HepG2 (cell line): ENCODE results near the gene ARL5B. TPM values are rescaled to one million over a fixed set of nuclear protein-coding genes. Genes with fewer than 3 reads are reported as not detected.
A peak's percentile ranks its signal among the peaks of the same experiment; 100 is the strongest.

Source experiments
- ARNTL ChIP-seq: sonication (generic); formaldehyde crosslinking; IDR thresholded peaks from 2 replicates; pipeline ENCODE4 v1.4.0; 2020; ENCODE audit warnings: mild to moderate bottlenecking, missing genetic modification reagents
- ATF7-NPFF ChIP-seq: sonication (generic); formaldehyde crosslinking; IDR thresholded peaks from 2 replicates; pipeline ENCODE4 v1.8.1; 2023; ENCODE audit warnings: mild to moderate bottlenecking, low read depth, missing genetic modification reagents, moderate library complexity
- CBX5 ChIP-seq: sonication (generic); formaldehyde crosslinking; IDR thresholded peaks from 2 replicates; pipeline ENCODE4 v1.4.0; 2020; ENCODE audit warnings: missing genetic modification reagents, borderline replicate concordance
- ELF1 ChIP-seq: sonication (generic); formaldehyde crosslinking; IDR thresholded peaks from 2 replicates; pipeline ENCODE4 v1.4.0; 2020; ENCODE audit warnings: missing genetic modification reagents
- ELF3 ChIP-seq: IDR thresholded peaks from 2 replicates; pipeline ENCODE4 v1.6.1; 2016; ENCODE audit warnings: missing genetic modification reagents, missing compliant biosample characterization
- FOXA1 ChIP-seq, 2 experiments: fragments of 450-650 bp in 1 of 2; sonication (generic) in 1 of 2; formaldehyde crosslinking in 1 of 2; IDR thresholded peaks; 2 replicates each; pipeline versions ENCODE4 v1.4.0 to v1.6.1; 2016 to 2020; ENCODE audit warnings: missing genetic modification reagents in 1 of 2
- GABPA ChIP-seq, 2 experiments: IDR thresholded peaks; 2 replicates each; pipeline ENCODE4 v1.6.1; 2011 to 2016; ENCODE audit warnings: low read depth in 2 of 2, low read length in 1 of 2, missing biosample characterization in 1 of 2, missing genetic modification characterization in 1 of 2
- HDAC2 ChIP-seq: sonication (generic); formaldehyde crosslinking; IDR thresholded peaks from 2 replicates; pipeline ENCODE4 v1.4.0; 2020; ENCODE audit warnings: missing genetic modification reagents
- KLF15 ChIP-seq: sonication (generic); formaldehyde crosslinking; IDR thresholded peaks from 2 replicates; pipeline ENCODE4 v1.8.1; 2023; ENCODE audit warnings: borderline replicate concordance, mild to moderate bottlenecking, inconsistent platforms, missing genetic modification reagents, mixed read lengths
- KLF9 ChIP-seq: IDR thresholded peaks from 2 replicates; pipeline ENCODE4 v1.6.1; 2016; ENCODE audit warnings: low read depth
- MAFG ChIP-seq: sonication (generic); formaldehyde crosslinking; IDR thresholded peaks from 2 replicates; pipeline ENCODE4 v1.5.1; 2020; ENCODE audit warnings: mild to moderate bottlenecking, missing genetic modification reagents
- NONO ChIP-seq, 2 experiments: fragments of 450-650 bp in 1 of 2; sonication (generic) in 1 of 2; formaldehyde crosslinking in 1 of 2; IDR thresholded peaks in 1 of 2; conservative IDR thresholded peaks in 1 of 2; 2 replicates each; pipeline versions ENCODE4 v1.6.1 to v1.8.0; 2017 to 2022; ENCODE audit warnings: mild to moderate bottlenecking in 1 of 2, missing genetic modification reagents in 1 of 2, moderate library complexity in 1 of 2
- NR2F1 ChIP-seq, 2 experiments: fragments of 450-650 bp in 1 of 2; formaldehyde crosslinking in 1 of 2; IDR thresholded peaks; 2 replicates each; pipeline versions ENCODE4 v1.5.0 to v1.6.1; 2016 to 2020; ENCODE audit warnings: mild to moderate bottlenecking in 1 of 2, missing compliant biosample characterization in 1 of 2, missing genetic modification reagents in 1 of 2, moderate library complexity in 1 of 2
- SALL2 ChIP-seq: sonication (generic); formaldehyde crosslinking; IDR thresholded peaks from 2 replicates; pipeline ENCODE4 v1.8.1; 2023; ENCODE audit warnings: mild to moderate bottlenecking, missing genetic modification reagents, inconsistent platforms
- SIX4 ChIP-seq: sonication (generic); formaldehyde crosslinking; IDR thresholded peaks from 2 replicates; pipeline ENCODE4 v1.4.0; 2020; ENCODE audit warnings: missing genetic modification reagents
- TCF12 ChIP-seq, 2 experiments: fragments of 450-650 bp in 1 of 2; sonication (generic) in 1 of 2; formaldehyde crosslinking in 1 of 2; IDR thresholded peaks; 2 replicates each; pipeline versions ENCODE4 v1.6.1 to v1.8.0; 2017 to 2022; ENCODE audit warnings: antibody characterized with exemption in 1 of 2, mild to moderate bottlenecking in 1 of 2, missing genetic modification reagents in 1 of 2, moderate library complexity in 1 of 2
- TERF1 ChIP-seq: sonication (generic); formaldehyde crosslinking; IDR thresholded peaks from 2 replicates; pipeline ENCODE4 v1.8.0; 2022; ENCODE audit warnings: mild to moderate bottlenecking, missing genetic modification reagents, moderate library complexity
- TGIF2 ChIP-seq: IDR thresholded peaks from 2 replicates; pipeline ENCODE4 v1.6.1; 2016; ENCODE audit warnings: control low read depth, missing compliant biosample characterization
- ZC3H13 ChIP-seq: sonication (generic); formaldehyde crosslinking; IDR thresholded peaks from 2 replicates; pipeline ENCODE4 v1.8.1; 2023; ENCODE audit warnings: mild to moderate bottlenecking, missing genetic modification reagents, moderate library complexity
- ZNF101 ChIP-seq: sonication (generic); formaldehyde crosslinking; IDR thresholded peaks from 2 replicates; pipeline ENCODE4 v1.4.0; 2020; ENCODE audit warnings: mild to moderate bottlenecking, low read depth, missing genetic modification reagents, borderline replicate concordance
- ZNF224 ChIP-seq: sonication (generic); formaldehyde crosslinking; IDR thresholded peaks from 2 replicates; pipeline ENCODE4 v1.5.0; 2020; ENCODE audit warnings: mild to moderate bottlenecking, missing genetic modification reagents
- ZNF432 ChIP-seq: sonication (generic); formaldehyde crosslinking; IDR thresholded peaks from 2 replicates; pipeline ENCODE4 v1.5.0; 2020; ENCODE audit warnings: missing genetic modification reagents, mild to moderate bottlenecking, borderline replicate concordance
- ZNF550 ChIP-seq: sonication (generic); formaldehyde crosslinking; IDR thresholded peaks from 2 replicates; pipeline ENCODE4 v1.4.0; 2020; ENCODE audit warnings: mild to moderate bottlenecking, missing genetic modification reagents, borderline replicate concordance
- ZNF660 ChIP-seq: sonication (generic); formaldehyde crosslinking; IDR thresholded peaks from 2 replicates; pipeline ENCODE4 v1.5.1; 2020; ENCODE audit warnings: mild to moderate bottlenecking, low read depth, missing genetic modification reagents, borderline replicate concordance
- polyA plus RNA-seq, 8 experiments: library from polyadenylated mRNA; depleted of rRNA in 3 of 8; stranded (reverse) in 7 of 8; unstranded in 1 of 8; fragments of >200 nt; fragmentation: Illumina TruSeq in 4 of 8; extraction: Trizol in 4 of 8; gene quantifications; 2 replicates each; pipeline versions ENCODE4 v1.2.1 to v1.2.3, GENCODE V29; 2011 to 2016; ENCODE audit warnings: low read depth in 4 of 8, missing spikeins in 1 of 8, mixed read lengths in 1 of 8; ENCODE audit not compliant: insufficient read depth in 1 of 8
- total RNA-seq, 5 experiments: library from RNA; depleted of rRNA; stranded (reverse); fragments of >200 nt; fragmentation: Illumina TruSeq; extraction: Trizol; gene quantifications; 2 replicates each; pipeline ENCODE4 v1.2.3, GENCODE V29; 2016; ENCODE audit warnings: low read depth in 1 of 5
- TF ChIP-seq, protein P1 (sequence below): sonication (generic); formaldehyde crosslinking; IDR thresholded peaks from 2 replicates; pipeline ENCODE4 v1.8.0; 2022; ENCODE audit warnings: missing genetic modification reagents, mild to moderate bottlenecking, moderate library complexity, borderline replicate concordance
- TF ChIP-seq, protein P2 (sequence below): IDR thresholded peaks from 2 replicates; pipeline ENCODE4 v1.6.1; 2016; ENCODE audit warnings: missing genetic modification reagents, missing compliant biosample characterization

The ARL5B gene
- total and polyA plus RNA-seq, 2 of the 13 experiments (the other 11 are each of a cell fraction or from before 2014, with no cell fraction given): 26.6 to 32.7 TPM

DNA sequence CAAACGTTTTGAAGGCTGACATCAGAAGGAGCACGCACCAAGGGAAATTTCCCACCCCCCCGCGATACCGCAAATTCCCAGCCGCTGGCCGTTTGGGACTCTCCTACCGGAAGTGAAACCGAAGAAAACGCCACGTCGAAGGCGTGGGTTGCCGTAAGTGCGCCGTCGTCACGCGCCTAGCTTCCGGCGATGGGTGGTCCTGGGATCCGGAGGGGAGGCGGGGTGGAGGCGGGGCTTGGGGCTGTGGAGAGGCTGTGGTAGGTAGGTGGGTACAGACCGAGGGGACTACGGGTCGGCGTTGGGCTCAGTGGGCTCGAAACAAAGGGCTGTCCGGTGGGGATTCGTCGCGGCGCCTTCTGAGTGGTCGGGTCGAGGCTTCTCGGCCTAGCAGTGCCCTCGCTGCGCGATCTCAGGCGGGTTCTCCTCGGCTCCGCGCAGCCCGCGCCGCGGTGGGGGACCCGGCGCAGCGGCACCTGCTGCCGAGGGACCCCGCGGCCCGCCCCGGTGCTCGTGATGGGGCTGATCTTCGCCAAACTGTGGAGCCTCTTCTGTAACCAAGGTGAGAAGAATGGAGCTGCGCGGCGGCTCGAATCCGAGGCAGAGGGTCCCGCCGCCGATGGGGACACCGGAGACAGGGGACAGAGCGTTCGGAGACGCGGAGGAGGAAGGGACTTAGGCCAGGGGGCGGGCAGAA is at the start of gene ARL5B (continued):
- TF ChIP-seq ZNF224 (CRISPR knock-in tag): no peak
- TF ChIP-seq TERF1 (CRISPR knock-in tag): no peak
- peak; percentile 33; the same call in 1 of the 2 replicates for TF ChIP-seq ATF7-NPFF (CRISPR knock-in tag)
- TF ChIP-seq ZNF432 (CRISPR knock-in tag): no peak
- no peak for TF ChIP-seq ZNF660 (CRISPR knock-in tag)
- TF ChIP-seq SALL2: peak; percentile 81; the same call in 1 of the 2 replicates
- no peak for TF ChIP-seq KLF15 (CRISPR knock-in tag)
- TF ChIP-seq KLF9 (CRISPR knock-in tag): no peak
- TF ChIP-seq ELF3 (CRISPR knock-in tag): peak; percentile 63
- TF ChIP-seq ZNF101: no peak
- TF ChIP-seq, protein P1, sequence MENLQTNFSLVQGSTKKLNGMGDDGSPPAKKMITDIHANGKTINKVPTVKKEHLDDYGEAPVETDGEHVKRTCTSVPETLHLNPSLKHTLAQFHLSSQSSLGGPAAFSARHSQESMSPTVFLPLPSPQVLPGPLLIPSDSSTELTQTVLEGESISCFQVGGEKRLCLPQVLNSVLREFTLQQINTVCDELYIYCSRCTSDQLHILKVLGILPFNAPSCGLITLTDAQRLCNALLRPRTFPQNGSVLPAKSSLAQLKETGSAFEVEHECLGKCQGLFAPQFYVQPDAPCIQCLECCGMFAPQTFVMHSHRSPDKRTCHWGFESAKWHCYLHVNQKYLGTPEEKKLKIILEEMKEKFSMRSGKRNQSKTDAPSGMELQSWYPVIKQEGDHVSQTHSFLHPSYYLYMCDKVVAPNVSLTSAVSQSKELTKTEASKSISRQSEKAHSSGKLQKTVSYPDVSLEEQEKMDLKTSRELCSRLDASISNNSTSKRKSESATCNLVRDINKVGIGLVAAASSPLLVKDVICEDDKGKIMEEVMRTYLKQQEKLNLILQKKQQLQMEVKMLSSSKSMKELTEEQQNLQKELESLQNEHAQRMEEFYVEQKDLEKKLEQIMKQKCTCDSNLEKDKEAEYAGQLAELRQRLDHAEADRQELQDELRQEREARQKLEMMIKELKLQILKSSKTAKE (CRISPR knock-in tag): 0 out of 2 replicates have a peak, but pooled peaks have one; percentile 28
- TF ChIP-seq, protein P2, sequence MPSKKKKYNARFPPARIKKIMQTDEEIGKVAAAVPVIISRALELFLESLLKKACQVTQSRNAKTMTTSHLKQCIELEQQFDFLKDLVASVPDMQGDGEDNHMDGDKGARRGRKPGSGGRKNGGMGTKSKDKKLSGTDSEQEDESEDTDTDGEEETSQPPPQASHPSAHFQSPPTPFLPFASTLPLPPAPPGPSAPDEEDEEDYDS (CRISPR knock-in tag): peak; percentile 76
- no peak for TF ChIP-seq NR2F1 (CRISPR knock-in tag; IDR thresholded peaks at IDR 0.05)
- peak; percentile 90 for TF ChIP-seq ELF1 (CRISPR knock-in tag)
- peak; percentile 86 for TF ChIP-seq GABPA (IDR thresholded peaks at IDR 0.05; ENCODE audit: low read depth, low read length)
- TF ChIP-seq GABPA (CRISPR knock-in tag; IDR thresholded peaks at IDR 0.05; ENCODE audit: low read depth): peak; percentile 96
- TF ChIP-seq TCF12 (IDR thresholded peaks at IDR 0.05): no peak
- no peak for TF ChIP-seq TCF12 (CRISPR knock-in tag; IDR thresholded peaks at IDR 0.05)
- TF ChIP-seq HDAC2 (CRISPR knock-in tag): peak; percentile 67; the same call in 1 of the 2 replicates
- no peak for TF ChIP-seq MAFG (CRISPR knock-in tag)
- TF ChIP-seq ZC3H13 (CRISPR knock-in tag): peak; percentile 57; the same call in 1 of the 2 replicates
- TF ChIP-seq ZNF550: no peak; the same call in 1 of the 2 replicates
- TF ChIP-seq ARNTL (CRISPR knock-in tag): peak; percentile 69; the same call in 1 of the 2 replicates
- TF ChIP-seq FOXA1 (IDR thresholded peaks at IDR 0.05): no peak
- no peak for TF ChIP-seq FOXA1 (CRISPR knock-in tag; IDR thresholded peaks at IDR 0.05)
- TF ChIP-seq SIX4 (CRISPR knock-in tag): peak; percentile 53; the same call in 1 of the 2 replicates
- 0 out of 2 replicates have a peak, but pooled peaks have one; percentile 50 for TF ChIP-seq TGIF2 (CRISPR knock-in tag)
- peak; percentile 42; the same call in 1 of the 2 replicates for TF ChIP-seq CBX5 (CRISPR knock-in tag)
- no peak for TF ChIP-seq NONO (IDR thresholded peaks at IDR 0.05)
- peak; percentile 90 for TF ChIP-seq NONO (CRISPR knock-in tag; conservative IDR thresholded peaks at IDR 0.05)
